Pulmonary artery endothelial cell (primary cell): ENCODE results near the gene MRPL45. TPM values are rescaled to one million over a fixed set of nuclear protein-coding genes. Genes with fewer than 3 reads are reported as not detected.
"Not testable (repeated sequence)": the region's sequence is repeated elsewhere in the genome, so short reads cannot be mapped to it uniquely, and the experiment has no call there.

Experiments used
- DNase-seq: peaks from one replicate; pipeline ENCODE4 v3.0.0-alpha.2; 2011; ENCODE audit warnings: low read depth, low spot score
- total RNA-seq: library from RNA; depleted of rRNA; stranded (reverse); fragments of >200 nt; gene quantifications from 2 replicates; pipeline ENCODE4 v1.2.3, GENCODE V29; 2014

The MRPL45 gene
- total RNA-seq: 40.2 and 42.1 TPM in 2 replicates

DNA sequence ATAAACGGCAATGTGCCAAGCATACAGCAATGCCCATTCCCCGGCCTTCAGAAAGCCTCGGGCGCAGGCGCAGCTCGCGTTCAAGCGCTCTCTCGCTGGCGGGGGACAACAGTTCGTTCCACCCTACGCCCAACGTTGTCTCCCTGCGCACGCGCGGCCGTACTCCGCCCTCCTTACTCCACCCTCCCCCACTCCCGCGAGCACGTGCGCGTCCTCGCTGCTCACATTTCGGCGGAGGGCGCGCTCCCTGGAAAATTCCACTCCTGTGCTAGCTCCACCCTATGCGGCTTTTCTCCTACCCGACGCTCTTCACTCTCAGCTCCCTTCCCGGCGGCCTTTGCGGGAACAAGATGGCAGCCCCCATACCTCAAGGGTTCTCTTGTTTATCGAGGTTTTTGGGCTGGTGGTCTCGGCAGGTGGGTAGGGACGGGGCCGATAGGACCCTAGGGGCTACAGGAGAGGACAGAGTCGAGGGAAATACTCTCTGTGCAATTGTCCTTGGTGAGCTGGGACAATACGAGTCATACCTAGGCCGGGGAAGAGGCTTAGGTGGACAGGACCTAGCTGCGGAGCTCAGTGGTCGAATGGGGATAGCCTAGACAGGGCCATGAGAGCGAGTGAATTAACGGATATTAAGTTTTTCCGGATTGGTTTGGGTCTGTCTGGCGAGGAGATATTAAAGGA, at the start of gene MRPL45:
Gene MRPL45, plus strand, starts transcription at position 335 of the 684 bp plus-strand sequence. Its CDS starts 16 bp downstream, at position 351.
- DNase-seq: peak; percentile 84

DNA sequence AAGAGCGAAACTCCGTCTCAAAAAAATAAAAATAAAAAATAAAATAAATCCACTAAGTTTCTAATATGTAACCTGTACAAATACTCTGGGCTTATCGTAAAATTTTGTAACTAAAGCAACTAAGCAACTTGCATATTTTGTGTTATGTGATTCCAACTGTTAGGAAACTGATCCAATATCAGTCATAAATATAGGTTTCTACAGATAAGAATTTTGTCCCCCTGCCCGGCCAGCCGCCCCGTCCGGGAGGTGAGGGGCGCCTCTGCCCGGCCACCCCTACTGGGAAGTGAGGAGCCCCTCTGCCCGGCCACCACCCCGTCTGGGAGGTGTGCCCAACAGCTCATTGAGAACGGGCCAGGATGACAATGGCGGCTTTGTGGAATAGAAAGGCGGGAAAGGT, 43.8 kb upstream of the MRPL45 start:
- not testable (repeated sequence) for DNase-seq

GRCh38 chr17:38254357-38254756, 42.6 kb upstream of the MRPL45 start:
- DNase-seq: not testable (repeated sequence)

- peak; percentile 46 for DNase-seq
These were observed 39.9 kb upstream of the MRPL45 start for GRCh38 chr17:38257013-38257621.

DNA sequence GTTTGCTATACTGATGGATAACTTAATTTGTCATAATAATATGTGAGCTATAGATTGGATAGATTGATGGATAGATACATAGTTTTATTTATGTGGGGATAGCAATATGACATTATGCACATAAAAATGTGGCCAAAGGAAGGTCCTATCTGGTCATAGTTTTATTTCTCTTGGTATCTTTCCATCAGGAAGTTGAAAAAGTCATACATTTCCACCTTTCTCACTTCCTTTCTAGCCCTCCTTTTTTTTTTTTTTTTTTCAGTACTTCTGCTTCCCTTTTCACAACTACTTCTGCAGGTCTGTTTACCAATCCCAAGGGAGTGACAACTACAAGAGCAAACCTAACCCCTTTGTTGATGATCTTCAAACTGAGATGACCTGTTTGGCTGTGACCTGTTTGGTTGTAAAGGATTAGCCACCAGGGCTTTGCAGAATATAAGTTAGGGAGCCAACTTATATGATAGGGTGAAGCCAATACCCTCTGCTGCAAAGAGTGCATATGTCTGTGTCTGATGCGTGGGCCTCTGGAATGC, 30.9 kb upstream of the MRPL45 start:
- DNase-seq: not testable (repeated sequence)

GRCh38 chr17:38266571-38266970, 30.4 kb upstream of the MRPL45 start:
- DNase-seq: not testable (repeated sequence)

GRCh38 chr17:38268138-38268537, 28.8 kb upstream of the MRPL45 start:
- DNase-seq: not testable (repeated sequence)

- DNase-seq: not testable (repeated sequence)
These were observed 27.9 kb upstream of the MRPL45 start for GRCh38 chr17:38269045-38269444.

GRCh38 chr17:38269552-38269951, 27.4 kb upstream of the MRPL45 start:
- not testable (repeated sequence) for DNase-seq

DNA sequence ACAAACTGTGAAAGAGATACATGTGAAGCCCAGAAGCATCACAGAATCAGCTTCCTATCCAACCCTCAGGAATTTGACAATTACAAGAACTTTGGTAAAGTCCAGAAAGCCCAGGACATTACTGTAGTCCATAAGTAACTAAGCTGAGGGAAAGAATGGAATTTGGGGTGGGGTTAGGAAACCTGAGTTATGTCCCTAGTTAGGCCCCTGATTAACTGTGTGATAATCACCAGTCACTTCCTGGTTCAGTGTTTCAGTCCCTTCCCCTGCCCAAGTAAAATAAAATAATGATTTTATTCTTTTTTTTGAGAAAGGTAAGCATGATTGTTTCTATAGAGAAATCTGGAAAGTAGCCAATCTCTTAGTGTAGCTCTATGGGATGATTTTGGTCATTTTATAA, 11.0 kb upstream of the MRPL45 start:
- DNase-seq: not testable (repeated sequence)

- DNase-seq: not testable (repeated sequence)
These were observed 10.4 kb upstream of the MRPL45 start for GRCh38 chr17:38286501-38287091.

DNA sequence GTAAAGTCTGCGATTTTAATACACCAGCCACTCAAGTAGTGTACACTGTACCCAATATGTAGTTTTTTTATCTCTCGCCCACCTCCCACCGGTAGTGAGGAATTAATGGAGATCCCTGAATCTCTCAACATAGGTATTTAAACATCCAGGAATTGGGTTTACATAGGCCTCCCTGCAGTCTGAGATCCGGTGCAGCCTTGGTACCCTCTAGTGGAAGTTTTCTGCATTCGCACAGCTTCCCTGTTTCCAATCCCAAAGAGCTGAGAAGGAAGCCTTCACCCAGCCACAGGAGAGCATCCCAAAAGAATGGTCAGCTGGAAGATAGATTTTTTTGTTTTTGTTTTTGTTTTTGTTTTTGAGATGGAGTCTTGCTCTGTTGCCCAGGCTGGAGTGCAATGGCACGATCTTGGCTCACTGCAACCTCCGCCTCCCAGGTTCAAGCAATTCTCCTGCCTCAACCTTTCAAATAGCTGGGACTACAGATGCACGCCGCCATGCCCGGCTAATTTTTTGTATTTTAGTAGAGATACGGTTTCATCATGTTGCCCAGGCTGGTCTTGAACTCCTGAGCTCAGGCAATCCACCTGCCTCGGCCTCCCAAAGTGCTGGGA, 8.6 kb upstream of the MRPL45 start:
- DNase-seq: not testable (repeated sequence)

GRCh38 chr17:38289760-38290159, 7.2 kb upstream of the MRPL45 start:
- DNase-seq: not testable (repeated sequence)

DNA sequence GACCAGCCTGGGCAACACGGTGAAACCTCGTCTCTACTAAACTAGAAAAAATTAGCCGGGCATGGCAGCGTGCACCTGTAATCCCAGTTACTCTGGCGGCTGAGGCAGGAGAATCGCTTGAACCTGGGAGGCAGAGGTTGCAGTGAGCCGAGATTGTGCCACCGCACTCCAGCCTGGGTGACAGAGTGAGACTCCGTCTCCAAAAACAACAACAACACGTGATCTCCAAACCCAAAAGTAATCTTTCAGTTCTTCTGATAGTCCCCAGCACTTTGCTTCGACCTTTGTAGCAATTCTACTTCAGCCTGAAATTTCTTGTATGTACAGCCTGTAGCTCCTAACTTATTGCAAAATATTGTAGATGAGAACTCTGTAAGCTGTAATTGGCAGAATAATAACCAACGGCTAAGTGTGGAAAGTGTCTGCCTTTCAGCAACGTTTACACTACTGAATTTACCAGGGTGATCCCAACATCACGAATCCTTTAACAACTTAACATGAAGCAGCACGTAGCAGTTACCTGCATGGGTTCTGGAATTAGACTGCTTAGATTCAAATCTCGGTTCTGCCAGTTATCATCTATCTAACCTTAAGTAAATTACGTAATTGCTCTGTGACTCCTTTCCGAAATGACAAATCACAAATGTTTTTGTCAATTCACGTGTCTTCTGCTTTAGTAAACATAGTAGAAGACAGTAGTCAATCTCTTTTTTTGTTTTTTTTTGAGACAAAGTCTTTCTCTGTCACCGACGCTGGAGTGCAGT, 1.2 kb upstream of the MRPL45 start:
- DNase-seq: not testable (repeated sequence)

GRCh38 chr17:38315497-38315896, 18.5 kb downstream of the MRPL45 start:
- DNase-seq: no peak

DNA sequence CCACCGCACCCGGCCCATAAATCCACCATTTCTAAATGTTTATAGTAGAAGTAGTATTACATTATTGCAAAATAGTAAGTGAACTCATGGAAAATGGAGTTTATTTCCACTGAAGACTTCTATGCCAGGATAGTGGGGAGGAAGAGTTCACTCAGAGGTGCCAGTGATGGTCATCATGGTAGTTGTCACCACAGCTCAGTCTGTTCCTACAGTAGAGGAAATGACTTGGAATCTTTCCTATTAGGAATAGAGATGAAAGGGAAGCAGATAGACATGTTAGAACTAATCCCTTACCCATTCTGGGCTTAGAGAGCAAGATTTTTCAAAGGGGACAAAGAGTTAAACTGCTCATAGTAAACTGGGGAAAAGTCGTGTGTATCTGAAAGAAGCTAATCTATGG, 20.1 kb downstream of the MRPL45 start:
- DNase-seq: no peak

DNA sequence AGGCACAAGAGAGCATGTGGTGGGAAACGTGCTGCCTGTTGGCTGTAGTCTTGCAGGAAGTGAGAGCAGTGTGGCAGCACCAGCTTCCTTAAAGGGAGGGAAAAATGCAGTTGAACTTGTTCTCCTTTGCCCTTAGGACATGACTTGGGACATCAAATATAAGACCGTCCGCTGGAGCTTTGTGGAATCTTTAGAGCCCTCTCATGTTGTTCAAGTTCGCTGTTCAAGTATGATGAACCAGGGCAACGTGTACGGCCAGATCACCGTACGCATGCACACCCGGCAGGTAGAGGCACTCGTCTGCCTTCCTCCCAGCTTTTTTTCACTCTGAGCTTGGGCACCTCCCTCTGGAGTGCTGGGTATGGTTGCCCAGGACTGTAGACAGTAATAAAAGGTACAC, 23.5 kb downstream of the MRPL45 start:
- DNase-seq: no peak

GRCh38 chr17:38322156-38322779, 25.3 kb downstream of the MRPL45 start:
- no peak for DNase-seq

GRCh38 chr17:38322897-38323296, 25.9 kb downstream of the MRPL45 start:
- DNase-seq: no peak

DNA sequence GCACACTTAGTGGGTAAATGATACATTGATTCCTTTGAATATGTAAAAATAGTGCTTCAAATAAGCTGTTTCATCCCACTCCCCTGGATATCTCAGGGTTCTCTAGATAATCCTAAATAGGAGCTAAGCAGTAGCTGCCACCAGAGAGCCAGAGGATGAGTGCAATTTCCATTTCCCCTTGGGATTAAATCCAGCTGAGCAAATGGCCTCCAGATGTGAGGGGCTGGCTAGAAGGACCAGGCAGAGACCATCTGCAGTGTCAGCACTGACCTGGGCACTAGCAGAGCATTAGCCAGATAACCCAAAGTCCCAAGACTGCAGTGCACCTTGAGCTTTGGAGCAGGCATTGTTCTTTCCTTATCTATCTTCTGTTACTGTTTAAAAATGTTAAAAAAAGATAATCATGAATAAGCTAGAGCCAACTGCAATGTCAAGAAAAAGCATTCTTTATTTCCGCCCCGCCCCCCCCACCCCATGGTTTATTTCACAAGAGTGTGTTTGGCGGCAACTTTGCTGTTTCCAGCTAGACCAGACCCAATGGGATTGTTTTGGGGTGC, 27.3 kb downstream of the MRPL45 start:
- no peak for DNase-seq
